Neural progenitor cell (in vitro differentiated cells): Measurements from ENCODE around the gene GADL1.

ENCODE experiments used
- CTCF ChIP-seq: fragments of 200-600 bp; sonication (generic); IDR thresholded peaks from 2 replicates; pipeline ENCODE4 v1.5.1; 2017; ENCODE audit warnings: antibody characterized with exemption, mild to moderate bottlenecking
- EZH2 ChIP-seq: fragments of 200-600 bp; sonication (generic); IDR thresholded peaks from 2 replicates; pipeline ENCODE4 v1.6.1; 2017; ENCODE audit warnings: antibody characterized with exemption, mild to moderate bottlenecking, moderate library complexity
- EZH2phosphoT487 ChIP-seq: fragments of 200-600 bp; sonication (generic); IDR thresholded peaks from 2 replicates; pipeline ENCODE4 v1.6.1; 2017; ENCODE audit warnings: antibody characterized with exemption

GRCh38 chr3:30677347-30677685, 217.1 kb downstream of the GADL1 start:
- TF ChIP-seq CTCF (no peak), EZH2 (no peak), EZH2phosphoT487 (no peak)
